IMR-90 (cell line): Measurements from ENCODE around the gene CAMTA1. TPM values are rescaled to one million over a fixed set of nuclear protein-coding genes. Genes with fewer than 3 reads are reported as not detected.

Experiments
- ATAC-seq: fragments of 200-7000 bp; cut with Tn5 transposase; 2 replicates; pipeline ENCODE4 v1.9.1; 2020; ENCODE audit warnings: low read depth, mild to moderate bottlenecking, moderate library complexity
- BruUV-seq: library from RNA; stranded (reverse); fragments of 400-500 nt; replicated peaks from 2 replicates; lab custom pipeline; 2021; lab: Mats Ljungman, UMichigan
- CTCF ChIA-PET: fragments of 300-600 bp; formaldehyde crosslinking; extraction: SDS; loops from one replicate; lab custom pipeline; 2021; ENCODE audit warnings: antibody characterized with exemption; lab: Yijun Ruan, JAX
- POLR2A ChIA-PET: fragments of 300-600 bp; sonication (Branson Sonifier 250); formaldehyde crosslinking; loops from one replicate; lab custom pipeline; 2022; ENCODE audit warnings: antibody characterized with exemption; ENCODE audit not compliant: unreplicated experiment; lab: Charles Lee
- DNase-seq: peaks from one replicate; pipeline ENCODE4 v3.0.0; 2013
- H2AFZ ChIP-seq: replicated peaks from 2 replicates; pipeline ENCODE3; 2013; ENCODE audit warnings: low read length, mild to moderate bottlenecking; ENCODE audit not compliant: poor library complexity
- H2AK5ac ChIP-seq: 2 replicates; pipeline ENCODE4 v1.6.1; 2013; ENCODE audit warnings: low read depth, low read length, inconsistent platforms
- H2AK9ac ChIP-seq: replicated peaks from 2 replicates; pipeline ENCODE3; 2013; ENCODE audit warnings: mild to moderate bottlenecking, low read depth, low read length, moderate library complexity; ENCODE audit not compliant: poor library complexity
- H2BK120ac ChIP-seq: 2 replicates; pipeline ENCODE4 v1.6.1; 2013; ENCODE audit warnings: low read depth, low read length, inconsistent platforms
- H2BK15ac ChIP-seq: 3 replicates; pipeline ENCODE4 v1.6.1; 2013; ENCODE audit warnings: low read depth, low read length, inconsistent platforms
- H2BK20ac ChIP-seq: 2 replicates; pipeline ENCODE4 v1.6.1; 2013; ENCODE audit warnings: low read depth, mild to moderate bottlenecking, inconsistent platforms, low read length, moderate library complexity
- H2BK5ac ChIP-seq: 2 replicates; pipeline ENCODE4 v1.6.1; 2013; ENCODE audit warnings: mild to moderate bottlenecking, low read depth, low read length, inconsistent platforms; ENCODE audit not compliant: poor library complexity, severe bottlenecking
- H3K14ac ChIP-seq: replicated peaks from 2 replicates; pipeline ENCODE4 v1.6.1; 2013; ENCODE audit warnings: low read depth, low read length, inconsistent platforms
- H3K18ac ChIP-seq: 2 replicates; pipeline ENCODE4 v1.6.1; 2013; ENCODE audit warnings: low read depth, low read length, control low read depth
- H3K23ac ChIP-seq: 2 replicates; pipeline ENCODE4 v1.6.1; 2013; ENCODE audit warnings: low read depth, low read length, inconsistent platforms
- H3K27ac ChIP-seq: 2 replicates; pipeline ENCODE4 v1.5.1; 2013; ENCODE audit warnings: mild to moderate bottlenecking, control low read depth, low read length; ENCODE audit not compliant: insufficient read depth
- H3K27me3 ChIP-seq: 2 replicates; pipeline ENCODE4 v1.6.1; 2013; ENCODE audit warnings: low read length; ENCODE audit not compliant: control insufficient read depth, insufficient read depth
- H3K36me3 ChIP-seq: 2 replicates; pipeline ENCODE4 v1.6.1; 2013; ENCODE audit warnings: low read length, mixed read lengths; ENCODE audit not compliant: control insufficient read depth, insufficient read depth
- H3K4ac ChIP-seq: 2 replicates; pipeline ENCODE4 v1.6.1; 2013; ENCODE audit warnings: low read depth, low read length, inconsistent platforms
- H3K4me1 ChIP-seq: 2 replicates; pipeline ENCODE4 v1.6.1; 2013; ENCODE audit warnings: low read length, mixed read lengths; ENCODE audit not compliant: control insufficient read depth, insufficient read depth
- H3K4me2 ChIP-seq: 2 replicates; pipeline ENCODE4 v1.6.1; 2013; ENCODE audit warnings: low read depth, mild to moderate bottlenecking, control low read depth, low read length, moderate library complexity
- H3K4me3 ChIP-seq: 2 replicates; pipeline ENCODE4 v1.5.1; 2013; ENCODE audit warnings: low read depth, mild to moderate bottlenecking, control low read depth, low read length, moderate library complexity; ENCODE audit not compliant: insufficient read depth
- H3K56ac ChIP-seq: 2 replicates; pipeline ENCODE4 v1.6.1; 2013; ENCODE audit warnings: low read length, inconsistent platforms; ENCODE audit not compliant: insufficient read depth; ENCODE audit errors: extremely low read depth
- H3K79me1 ChIP-seq, 2 experiments: 2 replicates each; pipeline ENCODE4 v1.6.1; 2013; ENCODE audit warnings: low read length in 2 of 2, inconsistent platforms in 1 of 2, low read depth in 1 of 2
- H3K9ac ChIP-seq: 2 replicates; pipeline ENCODE4 v1.6.1; 2013; ENCODE audit warnings: low read depth, low read length, control low read depth
- H3K9me1 ChIP-seq: 2 replicates; pipeline ENCODE4 v1.6.1; 2013; ENCODE audit warnings: low read length, inconsistent platforms; ENCODE audit not compliant: insufficient read depth
- H3K9me3 ChIP-seq: 2 replicates; pipeline ENCODE4 v1.6.1; 2013; ENCODE audit warnings: low read length; ENCODE audit not compliant: control insufficient read depth, insufficient read depth
- H4K20me1 ChIP-seq: 2 replicates; pipeline ENCODE4 v1.6.1; 2013; ENCODE audit warnings: low read length, inconsistent platforms; ENCODE audit not compliant: insufficient read depth
- H4K5ac ChIP-seq: 2 replicates; pipeline ENCODE4 v1.6.1; 2013; ENCODE audit warnings: mild to moderate bottlenecking, low read depth, low read length, control low read depth
- H4K8ac ChIP-seq, 2 experiments: 2 replicates each; pipeline ENCODE4 v1.6.1; 2013; ENCODE audit warnings: low read depth in 2 of 2, low read length in 2 of 2, control low read depth in 1 of 2, inconsistent platforms in 1 of 2
- H4K91ac ChIP-seq: 2 replicates; pipeline ENCODE4 v1.6.1; 2013; ENCODE audit warnings: low read depth, low read length, inconsistent platforms; ENCODE audit not compliant: insufficient read depth
- CHD1 ChIP-seq: IDR thresholded peaks from 2 replicates; pipeline ENCODE4 v1.6.1; 2012; ENCODE audit warnings: low read depth, low read length, improper control_type of control experiment
- ELK1 ChIP-seq: fragments of 150-350 bp; IDR thresholded peaks from 2 replicates; pipeline ENCODE4 v1.6.1; 2016; ENCODE audit warnings: low read depth, mild to moderate bottlenecking, low read length, moderate library complexity, borderline replicate concordance
- MAFK ChIP-seq: IDR thresholded peaks from 2 replicates; pipeline ENCODE4 v1.6.1; 2012; ENCODE audit warnings: low read depth, low read length, improper control_type of control experiment
- MAZ ChIP-seq: IDR thresholded peaks from 2 replicates; pipeline ENCODE4 v1.6.1; 2012; ENCODE audit warnings: low read depth, mild to moderate bottlenecking, low read length, improper control_type of control experiment, moderate library complexity, borderline replicate concordance
- RAD21 ChIP-seq: IDR thresholded peaks from 2 replicates; pipeline ENCODE4 v1.6.1; 2012; ENCODE audit warnings: low read length, improper control_type of control experiment
- RFX5 ChIP-seq: IDR thresholded peaks from 2 replicates; pipeline ENCODE4 v1.8.0; 2012; ENCODE audit warnings: low read depth, mild to moderate bottlenecking, low read length, moderate library complexity
- SMC3 ChIP-seq: fragments of 150-350 bp; IDR thresholded peaks from 2 replicates; pipeline ENCODE4 v1.6.1; 2016; ENCODE audit warnings: low read depth, mild to moderate bottlenecking, antibody characterized with exemption, low read length, moderate library complexity
- WGBS, 2 experiments: methylation state at CpG; one replicate each; pipeline versions ENCODE4 v1.1.5 to v1.1.7; 2013; ENCODE audit warnings: missing lambda C conversion rate in 2 of 2; ENCODE audit not compliant: insufficient read length in 1 of 2; ENCODE audit errors: extremely low coverage in 2 of 2; 5-methylcytosine and 5-hydroxymethylcytosine counted together
- dilution Hi-C: fragments of 300-500 bp; cut with HindIII; formaldehyde crosslinking; loops from one replicate; pipeline ENCODE4 v1.14.3; 2018; ENCODE audit warnings: low sequenced_read_pairs; ENCODE audit not compliant: unreplicated experiment
- in situ Hi-C: fragments of 300-500 bp; cut with MboI; formaldehyde crosslinking; loops from 3 replicates; pipeline ENCODE4 v1.14.3; 2019; ENCODE audit warnings: low sequenced_read_pairs, inconsistent platforms, mixed read lengths
- intact Hi-C: fragments of 100-400 bp; cut with micrococcal nuclease; formaldehyde crosslinking; loops from 2 replicates; pipeline ENCODE4 v1.10.0; 2022
- polyA plus RNA-seq, 3 experiments: library from polyadenylated mRNA; depleted of rRNA; stranded (reverse); fragments of >200 nt; gene quantifications; 2 replicates each; pipeline ENCODE4 v1.2.3, GENCODE V29; 2012; ENCODE audit warnings: low replicate concordance in 1 of 3
- total RNA-seq: library from RNA; depleted of rRNA; stranded (reverse); fragments of >200 nt; gene quantifications from 2 replicates; pipeline ENCODE4 v1.2.3, GENCODE V29; 2012
- TF ChIP-seq, protein P1 (sequence below): fragments of 150-350 bp; IDR thresholded peaks from 2 replicates; pipeline ENCODE4 v1.6.1; 2017; ENCODE audit warnings: mild to moderate bottlenecking, antibody characterized with exemption, low read length, low read depth

CAMTA1 gene
- total and polyA plus RNA-seq, 2 of the 4 experiments (the other 2 are of a cell fraction): 35.5 to 74.3 TPM

DNA sequence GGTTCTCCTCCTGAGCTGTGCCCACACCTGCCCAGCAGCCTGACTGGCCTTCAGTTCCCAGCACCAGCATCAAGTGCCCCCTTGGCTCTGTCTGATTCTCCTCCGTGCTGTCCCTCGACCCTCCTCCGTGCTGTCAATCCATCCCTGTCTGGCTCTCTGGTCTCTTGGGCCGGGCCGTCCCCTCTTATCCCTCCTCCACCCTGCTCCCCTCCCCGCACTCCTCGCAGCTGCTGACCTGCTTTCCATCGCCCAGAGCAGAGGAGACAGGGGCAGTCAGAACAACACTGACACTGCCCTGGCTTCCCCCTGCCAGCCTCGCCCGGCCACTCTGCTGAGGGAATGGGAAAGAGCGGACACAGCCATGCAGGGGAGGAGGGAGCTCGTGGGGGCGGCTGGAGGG is 267.4 kb downstream of the CAMTA1 start:
- ChIA-PET CTCF (interaction anchor here (1.0 kb wide), 1 partner anchor 17 kb away, joined by 3 read pairs; no protein-coding TSS in a partner anchor), POLR2A (no interaction called here)
- Histone ChIP-seq H4K20me1 (no peaks in the 10 kb centered on the region), H2AFZ (no peak overlapping the region), H3K23ac (no peak overlapping the region), H3K9me1 (no peaks in the 10 kb centered on the region), H2BK120ac (no peak overlapping the region), H2BK5ac (no peak overlapping the region), H3K56ac (no peak overlapping the region), H4K8ac (no peak overlapping the region), H2BK20ac (no peak overlapping the region), H3K4me1 (no peaks in the 10 kb centered on the region), H3K4me3 (no peak overlapping the region), H2BK15ac (no peak overlapping the region), H3K18ac (no peak overlapping the region), H3K4ac (no peak overlapping the region), H4K5ac (no peak overlapping the region), H3K79me1 (no peaks in the 10 kb centered on the region), H4K91ac (no peak overlapping the region), H3K36me3 (no peaks in the 10 kb centered on the region), H3K27me3 (peaks cover 39% of the 10 kb centered on the region), H3K9ac (no peak overlapping the region), H3K14ac (no peak overlapping the region), H2AK9ac (no peak overlapping the region), H3K4me2 (no peak overlapping the region), H3K9me3 (no peaks in the 10 kb centered on the region; the same call in 1 of the 2 replicates), H3K27ac (no peak overlapping the region), H2AK5ac (no peak overlapping the region)
- BruUV-seq: no TSS peak
- in situ Hi-C loops: no loop called here
- WGBS, 2 experiments: 58% methylated on average over 7 of the region's 13 CpGs; no CpG with 5 or more reads in 1 of the 2 experiments
- ATAC-seq (no peak), DNase-seq (no peak)
- TF ChIP-seq MAZ: no peak
- no peak for TF ChIP-seq RFX5
- TF ChIP-seq, protein P1, sequence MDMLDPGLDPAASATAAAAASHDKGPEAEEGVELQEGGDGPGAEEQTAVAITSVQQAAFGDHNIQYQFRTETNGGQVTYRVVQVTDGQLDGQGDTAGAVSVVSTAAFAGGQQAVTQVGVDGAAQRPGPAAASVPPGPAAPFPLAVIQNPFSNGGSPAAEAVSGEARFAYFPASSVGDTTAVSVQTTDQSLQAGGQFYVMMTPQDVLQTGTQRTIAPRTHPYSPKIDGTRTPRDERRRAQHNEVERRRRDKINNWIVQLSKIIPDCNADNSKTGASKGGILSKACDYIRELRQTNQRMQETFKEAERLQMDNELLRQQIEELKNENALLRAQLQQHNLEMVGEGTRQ: no peak
- TF ChIP-seq MAFK: no peak
- no peak for TF ChIP-seq RAD21
- no peak for TF ChIP-seq CHD1
- no peak for TF ChIP-seq SMC3
- no peak for TF ChIP-seq ELK1
- dilution Hi-C loops: no loop called here
- intact Hi-C loops: no loop called here
